Suprapubic skin (tissue), 4 donors: Measurements from ENCODE around the gene RNASET2. TPM values are rescaled to one million over a fixed set of nuclear protein-coding genes. Genes with fewer than 3 reads are reported as not detected.
A peak's percentile ranks its signal among the peaks of the same experiment; 100 is the strongest.
"Not testable (repeated sequence)": the region's sequence is repeated elsewhere in the genome, so short reads cannot be mapped to it uniquely, and the experiment has no call there.

Experiments
- DNase-seq, 2 donors: peaks; one replicate each; pipeline ENCODE4 v3.0.0-alpha.2; 2019; ENCODE audit warnings: low spot score in 2 of 2
- H3K27ac ChIP-seq: fragments of 200-600 bp; sonication (generic); one replicate; pipeline ENCODE4 v1.5.1; 2019
- H3K27me3 ChIP-seq: fragments of 200-600 bp; sonication (generic); one replicate; pipeline ENCODE4 v1.5.1; 2019
- H3K36me3 ChIP-seq: fragments of 200-600 bp; sonication (generic); one replicate; pipeline ENCODE4 v1.5.1; 2019
- H3K4me1 ChIP-seq: fragments of 200-600 bp; sonication (generic); one replicate; pipeline ENCODE4 v1.5.1; 2019
- H3K4me3 ChIP-seq: fragments of 200-600 bp; sonication (generic); one replicate; pipeline ENCODE4 v1.5.1; 2019; ENCODE audit warnings: mild to moderate bottlenecking
- H3K9me3 ChIP-seq: fragments of 200-600 bp; sonication (generic); one replicate; pipeline ENCODE4 v1.5.1; 2019
- CTCF ChIP-seq, 2 donors: fragments of 200-600 bp in 1 of 2; fragments of 450-650 bp in 1 of 2; sonication (generic) in 1 of 2; IDR thresholded peaks; one replicate each; pipeline ENCODE4 v1.5.1; 2016 to 2019; ENCODE audit warnings: antibody characterized with exemption in 2 of 2, mild to moderate bottlenecking in 1 of 2, moderate library complexity in 1 of 2
- EP300 ChIP-seq: sonication (generic); formaldehyde crosslinking; IDR thresholded peaks from one replicate; pipeline ENCODE4 v1.6.1; 2017; ENCODE audit warnings: antibody characterized with exemption
- POLR2A ChIP-seq, 2 donors: fragments of 450-650 bp; IDR thresholded peaks; one replicate each; pipeline ENCODE4 v1.6.1; 2017; ENCODE audit warnings: antibody characterized with exemption in 2 of 2, mild to moderate bottlenecking in 2 of 2, moderate library complexity in 2 of 2
- POLR2AphosphoS5 ChIP-seq, 3 donors: sonication (generic); formaldehyde crosslinking; IDR thresholded peaks; one replicate each; pipeline ENCODE4 v1.6.1; 2017; ENCODE audit warnings: antibody characterized with exemption in 3 of 3
- WGBS: methylation state at CpG from one replicate; pipeline ENCODE4 v1.1.5; 2018; 5-methylcytosine and 5-hydroxymethylcytosine counted together
- total RNA-seq, 4 donors: library from RNA; depleted of rRNA; stranded (reverse); fragments of >200 nt; gene quantifications; one replicate each; pipeline ENCODE4 v1.1.0, GENCODE V29; 2016

The RNASET2 gene
- total RNA-seq, 4 donors from 2014 or later: 36.3 to 62.5 (median 53.9) TPM

GRCh38 chr6:166951670-166952060 is 4.7 kb downstream of the RNASET2 start:
- Histone ChIP-seq H3K27ac (no peak overlapping the region), H3K4me1 (peaks cover 29% of the 10 kb centered on the region), H3K4me3 (no peak overlapping the region), H3K9me3 (no peaks in the 10 kb centered on the region), H3K36me3 (peaks cover 8% of the 10 kb centered on the region), H3K27me3 (no peaks in the 10 kb centered on the region)
- TF ChIP-seq EP300 (no peak), CTCF (IDR thresholded peaks at IDR 0.05) (no peak), POLR2A (IDR thresholded peaks at IDR 0.05) (no peak), POLR2AphosphoS5 (IDR thresholded peaks at IDR 0.05) (no peak)
- WGBS: 91% methylated on average over 3 of the region's 3 CpGs
- DNase-seq: no peak

- peak; percentile 15 to 49 for TF ChIP-seq CTCF (IDR thresholded peaks at IDR 0.05)
- H3K36me3 ChIP-seq: peaks cover 14% of the 10 kb centered on the region
- not testable (repeated sequence) for H3K9me3 ChIP-seq, H3K4me3 ChIP-seq, H3K27ac ChIP-seq, H3K27me3 ChIP-seq, DNase-seq
- 87% methylated on average over 17 of the region's 17 CpGs for WGBS
- peaks cover 29% of the 10 kb centered on the region for H3K4me1 ChIP-seq
These were observed 5.3 kb downstream of the RNASET2 start for GRCh38 chr6:166950892-166951669.

- no peak for TF ChIP-seq POLR2AphosphoS5 (IDR thresholded peaks at IDR 0.05)
- TF ChIP-seq CTCF (IDR thresholded peaks at IDR 0.05): no peak
- TF ChIP-seq EP300: no peak
- TF ChIP-seq POLR2A (IDR thresholded peaks at IDR 0.05): no peak
- no peak for DNase-seq
- peak overlapping the region; percentile 8 for H3K4me3 ChIP-seq
- peaks cover 18% of the 10 kb centered on the region for H3K36me3 ChIP-seq
- WGBS: 78% methylated on average over 10 of the region's 10 CpGs
- peak overlapping the region; percentile 30 for H3K27ac ChIP-seq
- no peaks in the 10 kb centered on the region for H3K27me3 ChIP-seq
- H3K4me1 ChIP-seq: peaks cover 23% of the 10 kb centered on the region
- no peaks in the 10 kb centered on the region for H3K9me3 ChIP-seq
These were observed 5.9 kb downstream of the RNASET2 start for GRCh38 chr6:166950443-166950821.

- WGBS: 58% methylated on average over 9 of the region's 9 CpGs
- Histone ChIP-seq H3K4me1 (peaks cover 17% of the 10 kb centered on the region), H3K4me3 (peak overlapping the region; percentile 8)
These were observed 6.6 kb downstream of the RNASET2 start for GRCh38 chr6:166949528-166950442.

GRCh38 chr6:166948724-166949123 is 7.6 kb downstream of the RNASET2 start:
- H3K27me3 ChIP-seq, H3K4me3 ChIP-seq, H3K9me3 ChIP-seq, DNase-seq, H3K27ac ChIP-seq: not testable (repeated sequence)
- H3K4me1 ChIP-seq: peaks cover 15% of the 10 kb centered on the region
- WGBS: 83% methylated on average over 6 of the region's 6 CpGs
- peaks cover 19% of the 10 kb centered on the region for H3K36me3 ChIP-seq

More at GRCh38 chr6:166949528-166950442, 6.6 kb downstream of the RNASET2 start:
- Histone ChIP-seq H3K27me3 (no peaks in the 10 kb centered on the region), H3K36me3 (peaks cover 18% of the 10 kb centered on the region), H3K9me3 (no peaks in the 10 kb centered on the region), H3K27ac (peak overlapping the region; percentile 30)
- DNase-seq: no peak
- TF ChIP-seq CTCF (IDR thresholded peaks at IDR 0.05) (no peak), POLR2A (IDR thresholded peaks at IDR 0.05) (no peak)
